Activated T-cell treated with anti-CD3 and anti-CD28 coated beads for 4 hours (primary cell): ENCODE data around the gene DST.

Experiments
- DNase-seq: peaks from one replicate; pipeline ENCODE4 v3.0.0-alpha.2; 2020

DST gene

DNA sequence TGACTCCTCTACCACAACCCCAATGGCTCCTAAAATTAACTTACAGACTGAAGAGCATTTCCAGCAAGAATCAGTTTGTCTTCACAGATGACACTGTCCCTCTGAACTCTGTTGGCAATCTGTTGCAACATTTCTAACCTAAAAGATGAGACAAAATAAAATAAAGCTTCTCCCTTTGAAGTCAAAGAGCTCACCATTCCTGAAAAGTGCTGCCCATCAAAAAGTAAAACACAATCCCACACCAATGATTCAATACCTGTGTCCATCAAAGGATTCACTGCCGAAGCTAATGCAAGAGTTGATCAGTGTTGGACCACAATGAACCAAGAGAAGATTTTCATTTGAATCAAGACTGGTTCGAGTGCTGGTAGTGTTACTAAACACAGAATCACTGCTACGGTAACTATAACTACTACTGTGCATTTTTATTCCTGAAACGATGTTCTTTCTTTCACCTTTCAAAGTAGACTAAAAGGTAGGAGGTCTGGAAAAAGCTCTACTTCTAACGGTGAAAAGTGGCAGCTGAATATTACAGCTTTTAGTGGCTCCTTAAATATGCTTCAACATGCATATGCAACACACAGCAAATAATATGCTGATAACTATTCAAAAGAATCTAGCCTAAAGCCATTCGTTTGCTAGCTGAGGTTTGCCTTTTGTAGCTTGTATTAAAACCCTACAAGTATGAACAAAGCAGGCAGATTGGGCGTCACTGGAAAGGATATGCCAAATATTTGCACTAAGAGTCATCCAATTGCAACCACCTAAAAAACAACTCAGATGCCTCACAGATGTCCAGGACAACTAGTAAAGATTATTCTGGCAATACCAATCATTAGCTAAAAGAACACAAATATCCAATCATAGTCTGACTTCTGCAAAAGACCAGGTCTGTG is at the start of gene DST:
Gene DST (minus strand): TSS at position 524 of the 896 bp plus-strand sequence.
- DNase-seq = no peak

GRCh38 chr6:56691814-56692213 is 49.1 kb upstream of the DST start:
- no peak for DNase-seq

DNA sequence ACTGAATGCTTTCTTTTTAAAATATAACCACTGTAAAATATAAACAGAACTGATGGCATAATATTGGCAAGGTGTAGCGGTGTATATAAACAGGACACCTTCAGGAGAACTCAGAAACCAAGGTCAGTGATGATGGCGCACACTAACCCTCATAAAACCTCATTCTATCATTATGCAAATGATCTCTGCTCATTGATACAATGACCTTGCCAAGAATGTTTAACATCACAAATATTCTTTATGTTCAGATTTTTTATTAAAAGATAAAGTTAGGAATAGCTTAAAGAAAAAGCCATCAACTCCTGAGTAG is 48.6 kb upstream of the DST start:
- no peak for DNase-seq

DNA sequence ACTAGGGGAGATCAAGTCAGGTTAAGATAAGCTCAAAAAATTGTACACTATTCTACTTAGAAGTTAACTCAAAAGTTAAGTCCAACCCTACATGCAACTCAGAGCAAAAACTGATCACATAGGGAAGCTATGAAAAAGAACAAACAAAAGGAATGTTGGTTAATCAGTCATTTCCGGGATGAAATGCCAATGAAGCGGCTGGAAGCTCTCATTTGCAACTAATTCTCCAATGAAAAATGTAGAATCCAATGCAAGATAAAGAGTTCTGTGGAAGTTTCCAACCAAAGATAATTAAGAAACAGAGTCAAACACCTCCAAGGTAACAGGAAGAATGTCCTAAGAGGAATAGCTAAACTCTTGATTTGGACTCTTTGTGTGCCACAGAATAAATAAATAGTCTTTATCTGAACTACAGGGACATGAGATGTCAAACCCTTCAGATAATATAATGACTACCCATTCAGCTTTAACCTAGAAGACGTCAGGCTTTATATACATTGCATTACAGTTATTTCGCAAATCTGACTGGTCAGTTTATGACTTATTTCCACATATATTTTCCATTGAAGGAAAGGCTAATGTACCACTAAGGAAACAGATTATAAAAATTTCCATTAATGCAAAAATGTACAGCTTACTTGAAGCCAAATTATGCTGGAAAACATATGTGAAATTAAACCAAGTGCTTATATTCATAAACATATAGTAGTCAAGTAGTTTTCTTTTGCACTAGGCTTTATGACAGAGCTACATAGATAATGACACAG is 48.0 kb upstream of the DST start:
- no peak for DNase-seq

- DNase-seq = no peak
Measured at GRCh38 chr6:56689663-56690062, 47.0 kb upstream of the DST start.

- no peak for DNase-seq
Measured at GRCh38 chr6:56689114-56689513, 46.4 kb upstream of the DST start.

DNA sequence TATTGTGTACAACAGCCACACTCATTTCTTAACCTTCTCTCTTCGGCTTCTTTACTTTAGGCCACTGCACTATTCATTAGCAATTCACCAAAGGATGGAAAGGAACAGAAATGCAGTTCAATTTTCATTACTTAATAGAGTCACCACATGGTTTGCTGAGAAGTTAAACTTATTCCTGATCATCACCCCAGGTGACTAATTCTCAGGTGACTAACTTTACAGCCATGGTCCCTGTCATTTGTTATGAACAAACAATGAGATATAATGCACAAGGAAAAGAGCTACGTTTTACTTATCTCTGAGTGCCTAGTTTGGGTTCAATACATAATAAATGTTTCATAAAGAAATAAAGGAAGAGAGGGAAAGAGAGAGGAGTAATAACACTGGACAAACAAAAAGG is 45.8 kb upstream of the DST start:
- DNase-seq = no peak

- no peak for DNase-seq
Measured at GRCh38 chr6:56687551-56687950, 44.9 kb upstream of the DST start.

GRCh38 chr6:56686429-56686828 is 43.7 kb upstream of the DST start:
- DNase-seq = no peak

DNA sequence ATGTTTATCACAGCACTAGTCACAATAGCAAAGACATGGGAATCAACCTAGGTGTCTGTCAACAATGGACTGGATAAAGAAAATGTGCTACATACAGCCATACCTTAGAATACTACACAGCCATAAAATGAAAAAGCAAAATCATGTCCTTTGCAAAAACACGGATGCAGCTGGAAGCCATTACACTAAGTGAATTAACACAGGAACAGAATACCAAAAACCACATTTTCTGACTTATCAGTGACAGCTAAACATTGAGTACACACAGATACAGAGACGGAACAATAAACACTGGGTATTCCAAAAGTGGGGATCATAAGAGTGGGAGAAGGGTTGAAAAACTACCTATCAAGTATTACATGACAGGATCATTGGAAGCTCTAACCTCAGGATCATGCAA is 43.3 kb upstream of the DST start:
- no peak for DNase-seq

- DNase-seq = no peak
Measured at GRCh38 chr6:56685102-56685733, 42.5 kb upstream of the DST start.

- no peak for DNase-seq
Measured at GRCh38 chr6:56684342-56685101, 41.8 kb upstream of the DST start.

- no peak for DNase-seq
Measured at GRCh38 chr6:56683882-56684281, 41.2 kb upstream of the DST start.

DNA sequence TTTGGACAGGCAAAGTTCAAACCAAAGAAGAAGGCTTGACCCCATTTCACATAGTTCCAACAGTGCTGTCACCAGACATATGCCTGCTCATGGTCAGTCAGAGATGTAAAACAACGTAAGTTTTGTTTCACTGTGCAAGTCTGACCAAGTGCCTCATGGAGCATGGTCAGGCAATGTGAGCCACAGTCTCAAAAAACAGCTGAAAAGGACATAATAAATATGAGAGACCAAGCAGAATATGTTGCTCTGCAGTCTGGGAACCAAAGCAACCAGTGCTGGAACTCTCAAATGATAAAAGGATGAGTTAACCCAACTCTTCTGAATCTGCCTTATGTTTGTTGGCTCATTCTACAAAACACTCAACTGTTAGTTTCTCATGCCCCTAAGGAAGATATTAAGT is 39.9 kb upstream of the DST start:
- DNase-seq = no peak

DNA sequence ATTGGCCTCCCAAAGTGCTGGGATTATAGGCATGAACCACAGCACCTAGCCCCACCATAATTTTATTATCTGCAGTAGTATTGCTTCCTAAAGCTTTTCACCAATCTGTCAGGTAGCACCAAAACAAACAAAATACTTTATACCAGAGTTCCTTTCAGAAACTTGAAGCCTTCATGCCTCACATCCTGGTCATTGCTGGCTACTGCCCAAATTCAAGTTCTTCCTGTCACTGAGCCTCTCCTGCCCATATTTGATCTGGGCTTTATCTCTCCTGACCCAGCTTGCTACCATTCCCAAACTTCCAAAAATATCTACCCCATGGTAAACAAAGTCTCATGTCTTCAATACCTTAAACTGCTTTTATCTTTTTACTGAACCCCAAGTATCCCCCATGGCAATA is 34.9 kb upstream of the DST start:
- DNase-seq = no peak

DNA sequence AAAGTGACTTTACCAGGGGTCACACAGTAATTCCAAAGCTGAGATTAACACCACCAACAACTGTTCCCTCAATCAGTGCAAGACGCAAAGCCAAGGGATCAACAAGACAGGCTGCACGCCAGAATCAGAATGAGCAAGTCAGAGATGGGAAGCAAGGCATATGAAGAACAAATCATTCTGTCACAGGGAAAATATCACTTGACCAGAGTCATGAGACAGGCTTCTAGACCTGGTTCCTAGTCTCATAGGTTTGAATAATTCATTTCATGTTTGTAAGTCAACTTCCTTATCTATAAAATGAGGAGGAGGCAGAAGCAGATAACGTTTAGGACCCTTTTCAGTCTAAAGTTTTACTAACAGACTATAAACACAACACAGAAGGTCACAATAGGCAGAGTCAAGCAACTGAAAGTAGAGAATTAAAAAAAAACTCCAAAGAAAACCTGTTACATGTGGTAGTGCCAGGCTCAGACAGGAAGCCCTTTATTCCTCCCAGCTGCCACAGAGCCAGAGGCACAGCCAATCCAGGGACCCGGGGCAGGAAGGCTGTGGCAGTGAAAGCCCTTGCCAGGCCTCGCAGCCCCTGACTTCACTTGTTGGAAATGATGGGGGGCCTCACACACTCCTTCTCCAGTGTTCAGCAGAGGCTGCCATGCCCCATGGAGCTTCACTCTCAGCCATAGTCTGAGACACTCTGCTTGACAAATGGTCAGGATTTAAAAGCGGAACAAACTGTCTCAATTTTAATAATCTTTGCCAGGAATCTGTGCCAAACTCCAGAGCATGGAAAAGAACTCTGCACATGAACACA is 29.2 kb upstream of the DST start:
- DNase-seq = no peak

- no peak for DNase-seq
Measured at GRCh38 chr6:56671160-56671559, 28.5 kb upstream of the DST start.

DNA sequence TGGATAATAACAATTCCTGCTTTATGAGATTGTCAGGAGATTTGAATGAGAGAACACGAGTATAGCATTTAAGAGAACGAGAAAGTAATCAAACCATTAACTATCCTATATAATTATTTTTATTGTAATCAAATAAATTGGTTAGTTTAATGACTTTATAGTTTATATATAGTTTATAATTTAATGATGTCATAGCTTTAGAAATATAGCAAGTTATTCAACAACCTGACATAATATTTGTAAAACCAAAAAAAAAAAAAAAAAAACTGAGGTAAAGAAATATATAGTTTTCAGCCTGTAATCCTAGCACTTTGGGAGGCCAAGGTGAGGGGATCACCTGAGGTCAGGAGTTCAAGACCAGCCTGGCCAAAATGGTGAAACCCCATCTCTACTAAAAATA is 26.4 kb upstream of the DST start:
- no peak for DNase-seq

GRCh38 chr6:56668158-56668557 is 25.5 kb upstream of the DST start:
- no peak for DNase-seq

- DNase-seq = no peak
Measured at GRCh38 chr6:56667336-56667735, 24.6 kb upstream of the DST start.

- DNase-seq = no peak
Measured at GRCh38 chr6:56664029-56664428, 21.3 kb upstream of the DST start.

DNA sequence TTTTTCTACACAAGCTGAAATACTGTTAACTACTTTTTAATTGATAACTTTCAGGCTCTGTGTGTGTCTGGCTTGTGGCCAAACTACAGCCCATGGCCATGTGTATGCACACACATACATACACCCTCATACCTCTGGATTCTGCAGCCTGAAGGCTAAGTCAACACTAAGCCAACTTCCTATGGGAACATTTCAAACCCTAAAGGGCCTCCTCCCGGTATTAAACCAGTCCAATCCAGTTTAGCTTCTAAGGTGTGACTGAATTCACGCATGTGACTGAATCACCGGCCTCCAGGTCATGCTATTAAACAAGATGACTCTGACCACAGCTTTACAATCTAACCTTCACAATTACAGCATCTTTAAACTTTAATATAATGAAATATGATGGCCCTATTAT is 20.7 kb upstream of the DST start:
- no peak for DNase-seq
